Body of pancreas (tissue), 4 donors: ENCODE measurements around the gene TRMT1. TPM values are rescaled to one million over a fixed set of nuclear protein-coding genes. Genes with fewer than 3 reads are reported as not detected.

Source experiments
- ATAC-seq: fragments of 150-250 bp; one replicate; pipeline ENCODE4 v1.9.1; 2016
- DNase-seq, 4 donors: peaks; one replicate each; pipeline ENCODE4 v3.0.0-alpha.2; 2019
- H3K27ac ChIP-seq, 4 donors: fragments of 200-600 bp; sonication (generic); 1 replicate in 3 of 4; 2 replicates in 1 of 4; pipeline versions ENCODE4 v1.5.1 to v1.6.1; 2016 to 2019; ENCODE audit warnings: mild to moderate bottlenecking in 1 of 4, mixed read lengths in 1 of 4, moderate library complexity in 1 of 4
- H3K27me3 ChIP-seq, 2 donors: fragments of 200-600 bp; sonication (generic); one replicate each; pipeline ENCODE4 v1.6.0; 2016; ENCODE audit warnings: mild to moderate bottlenecking in 1 of 2
- H3K36me3 ChIP-seq, 2 donors: fragments of 200-600 bp; sonication (generic); replicated peaks in 1 of 2; 2 replicates each; pipeline ENCODE4 v1.5.1; 2016; ENCODE audit warnings: low read depth in 2 of 2; ENCODE audit not compliant: insufficient read depth in 1 of 2
- H3K4me1 ChIP-seq: fragments of 200-600 bp; sonication (generic); one replicate; pipeline ENCODE4 v1.6.0; 2016
- H3K4me3 ChIP-seq, 2 donors: fragments of 200-600 bp; sonication (generic); 1 replicate in 1 of 2; 2 replicates in 1 of 2; pipeline ENCODE4 v1.5.1; 2016 to 2019
- H3K9me3 ChIP-seq, 3 donors: fragments of 200-600 bp; sonication (generic); 1 replicate in 2 of 3; 2 replicates in 1 of 3; pipeline ENCODE4 v1.5.1; 2016
- CTCF ChIP-seq, 7 experiments: fragments of 450-650 bp in 4 of 7; fragments of 200-600 bp in 3 of 7; sonication (generic) in 3 of 7; IDR thresholded peaks; one replicate each; pipeline ENCODE4 v1.5.1; 2016 to 2019; ENCODE audit warnings: antibody characterized with exemption in 7 of 7
- POLR2A ChIP-seq, 3 donors: fragments of 450-650 bp; IDR thresholded peaks; one replicate each; pipeline ENCODE4 v1.6.1; 2016; ENCODE audit warnings: antibody characterized with exemption in 3 of 3, mild to moderate bottlenecking in 2 of 3
- WGBS, 2 donors: methylation state at CpG; one replicate each; pipeline ENCODE4 v1.1.5; 2017; 5-methylcytosine and 5-hydroxymethylcytosine counted together
- intact Hi-C: fragments of 100-400 bp; cut with DNase I; formaldehyde crosslinking; loops from one replicate; pipeline ENCODE4 v1.15.1; 2023
- total RNA-seq, 2 donors: library from RNA; depleted of rRNA; stranded (reverse); fragments of >200 nt; gene quantifications; one replicate each; pipeline ENCODE4 v1.1.0, GENCODE V29; 2016

The TRMT1 gene
- total RNA-seq, 2 donors from 2014 or later: 21.5 to 36.3 TPM

GRCh38 chr19:13087795-13088537 lies 28.6 kb downstream of the TRMT1 start:
- H3K27ac ChIP-seq: no peak overlapping the region
- ATAC-seq: no peak
- TF ChIP-seq CTCF (IDR thresholded peaks at IDR 0.05) (no peak), POLR2A (IDR thresholded peaks at IDR 0.05) (no peak)

GRCh38 chr19:13087295-13087694 lies 29.2 kb downstream of the TRMT1 start:
- H3K4me3 ChIP-seq: no peak overlapping the region
- H3K27ac ChIP-seq: no peak overlapping the region
- no peak for DNase-seq
- no peaks in the 10 kb centered on the region for H3K27me3 ChIP-seq
- no peaks in the 10 kb centered on the region for H3K36me3 ChIP-seq
- intact Hi-C loops: no loop called here
- TF ChIP-seq POLR2A (IDR thresholded peaks at IDR 0.05): no peak
- 90 to 95% methylated on average over 8 to 12 of the region's 12 CpGs for whole genome bisulfite sequencing, 2 donors
- H3K9me3 ChIP-seq: no peaks in the 10 kb centered on the region
- ATAC-seq: no peak
- H3K4me1 ChIP-seq: peaks cover 5% of the 10 kb centered on the region

More at GRCh38 chr19:13087795-13088537, 28.6 kb downstream of the TRMT1 start:
- WGBS, 2 donors: 86 to 93% methylated on average over 35 of the region's 37 CpGs
- intact Hi-C loops: no loop called here
- Histone ChIP-seq H3K27me3 (no peaks in the 10 kb centered on the region), H3K4me3 (no peak overlapping the region), H3K9me3 (no peaks in the 10 kb centered on the region), H3K4me1 (no peaks in the 10 kb centered on the region), H3K36me3 (no peaks in the 10 kb centered on the region)
- DNase-seq: no peak

- Histone ChIP-seq H3K9me3 (no peaks in the 10 kb centered on the region), H3K4me1 (peaks cover 8% of the 10 kb centered on the region), H3K27ac (no peak overlapping the region), H3K4me3 (no peak overlapping the region), H3K27me3 (no peaks in the 10 kb centered on the region), H3K36me3 (no peaks in the 10 kb centered on the region)
- 100% methylated on average over 2 of the region's 2 CpGs; no CpG with 5 or more reads in 1 of the 2 donors for WGBS, 2 donors
- no peak for DNase-seq
- TF ChIP-seq CTCF (IDR thresholded peaks at IDR 0.05) (no peak), POLR2A (IDR thresholded peaks at IDR 0.05) (no peak)
- intact Hi-C loops: no loop called here
- ATAC-seq: no peak
Observed at GRCh38 chr19:13086341-13086740, 30.2 kb downstream of the TRMT1 start.

- TF ChIP-seq POLR2A (IDR thresholded peaks at IDR 0.05) (no peak), CTCF (IDR thresholded peaks at IDR 0.05) (no peak)
- DNase-seq (no peak), ATAC-seq (no peak)
- Histone ChIP-seq H3K4me3 (no peak overlapping the region), H3K27ac (no peak overlapping the region), H3K9me3 (no peaks in the 10 kb centered on the region), H3K4me1 (peaks cover 8% of the 10 kb centered on the region), H3K36me3 (no peaks in the 10 kb centered on the region), H3K27me3 (no peaks in the 10 kb centered on the region)
- 55 to 60% methylated on average over 7 of the region's 7 CpGs for WGBS, 2 donors
- intact Hi-C loops: no loop called here
Observed at GRCh38 chr19:13085666-13086065, 30.9 kb downstream of the TRMT1 start.

GRCh38 chr19:13083627-13084026 lies 32.9 kb downstream of the TRMT1 start:
- H3K4me1 ChIP-seq: peaks cover 8% of the 10 kb centered on the region
- no peaks in the 10 kb centered on the region for H3K9me3 ChIP-seq
- ATAC-seq: no peak
- no peaks in the 10 kb centered on the region for H3K27me3 ChIP-seq
- 73 to 85% methylated on average over 3 to 9 of the region's 9 CpGs for WGBS, 2 donors
- intact Hi-C loops: no loop called here
- H3K4me3 ChIP-seq: no peak overlapping the region
- TF ChIP-seq POLR2A (IDR thresholded peaks at IDR 0.05): no peak
- TF ChIP-seq CTCF (IDR thresholded peaks at IDR 0.05): no peak
- no peak overlapping the region for H3K27ac ChIP-seq
- H3K36me3 ChIP-seq: no peaks in the 10 kb centered on the region
- no peak for DNase-seq
